ENCODE data around the gene EFTUD2. TPM values are rescaled to one million over a fixed set of nuclear protein-coding genes. Genes with fewer than 3 reads are reported as not detected.
A peak's percentile ranks its signal among the peaks of the same experiment; 100 is the strongest.

Gene EFTUD2
- total and polyA plus RNA-seq, 2 of the 8 experiments (the other 6 are each of a cell fraction or from before 2014, with no cell fraction given), result 118 to 195 TPM

DNA sequence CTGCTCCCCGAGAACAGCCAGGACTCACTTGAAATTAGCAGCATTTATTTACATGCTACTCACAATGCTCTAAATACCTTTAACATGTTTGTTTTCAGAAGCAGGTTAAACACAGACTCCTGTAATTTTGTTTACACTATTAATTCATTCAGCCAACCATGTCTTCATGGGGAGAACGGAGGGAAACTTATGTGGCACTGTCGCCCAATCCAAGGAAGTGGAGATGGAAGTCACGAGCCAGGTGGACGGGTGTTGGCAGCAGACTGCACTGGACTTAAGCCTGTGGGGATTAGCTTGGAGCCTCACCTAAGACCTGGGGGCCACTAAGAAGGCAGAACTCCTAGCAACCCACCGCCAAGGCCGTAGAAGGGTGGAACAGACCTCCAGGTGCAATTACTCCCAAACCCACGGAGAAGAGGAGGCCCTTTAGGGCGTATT lies 24.9 kb upstream of the EFTUD2 start:
- Histone ChIP-seq H3K9ac (replicated peaks in 1 of 4; ENCODE audit: extremely low read depth in 1 of 4, low read depth in 3 of 4, low read length in 3 of 4) (no peak overlapping the region), H2BK120ac (replicated peaks; ENCODE audit: low read depth, low read length) (no peak overlapping the region), H2AK5ac (ENCODE audit: low read depth, low read length) (no peak overlapping the region), H3K14ac (ENCODE audit: insufficient read length) (no peak overlapping the region), H3K4me3 (ENCODE audit: extremely low read depth in 1 of 4, insufficient read depth in 2 of 4, low read depth in 3 of 4, low read length in 4 of 4) (no peak overlapping the region), H2AFZ (ENCODE audit: low read length) (no peak overlapping the region), H4K91ac (replicated peaks; ENCODE audit: insufficient read length, low read length) (no peak overlapping the region), H4K20me1 (replicated peaks in 1 of 2; ENCODE audit: control insufficient read depth in 1 of 2, insufficient read depth in 2 of 2, low read length in 2 of 2) (peaks cover 0 to 2% of the 10 kb centered on the region in 2 experiments), H3K9me3 (ENCODE audit: insufficient read depth in 2 of 2, low read depth in 1 of 2, low read length in 1 of 2) (no peaks in the 10 kb centered on the region), H3K23me2 (ENCODE audit: low read depth, low read length) (no peaks in the 10 kb centered on the region), H3K79me1 (ENCODE audit: low read depth, low read length) (no peaks in the 10 kb centered on the region), H2BK5ac (ENCODE audit: low read depth, low read length) (peak overlapping the region; percentile 26; the same call in 1 of the 2 replicates), H4K8ac (ENCODE audit: extremely low read depth, insufficient read depth, low read length) (no peak overlapping the region), H4K5ac (ENCODE audit: insufficient read length, low read depth, low read length) (no peak overlapping the region), H3K4ac (replicated peaks; ENCODE audit: insufficient read length, low read depth, low read length) (no peak overlapping the region), H2BK15ac (ENCODE audit: low read length) (no peak overlapping the region), H2BK20ac (ENCODE audit: low read length) (no peak overlapping the region), H3K56ac (replicated peaks; ENCODE audit: insufficient read length, low read depth, low read length) (no peak overlapping the region), H3K27me3 (replicated peaks in 1 of 4; ENCODE audit: control insufficient read depth in 3 of 4, extremely low read depth in 1 of 4, insufficient read depth in 3 of 4, low read length in 3 of 4) (no peaks in the 10 kb centered on the region), H3K4me2 (ENCODE audit: insufficient read depth in 1 of 2, low read depth in 2 of 2, low read length in 2 of 2) (no peak overlapping the region), H3K79me2 (ENCODE audit: control insufficient read depth in 1 of 2, insufficient read depth in 2 of 2, low read length in 2 of 2) (no peaks in the 10 kb centered on the region), H3K18ac (ENCODE audit: extremely low read depth, low read length) (no peak overlapping the region), H3K4me1 (replicated peaks in 1 of 4; ENCODE audit: control insufficient read depth in 3 of 4, insufficient read depth in 4 of 4, low read length in 3 of 4) (peaks cover 6 to 15% (median 9%) of the 10 kb centered on the region in 4 experiments), H3K23ac (ENCODE audit: insufficient read length) (no peak overlapping the region), H3K27ac (ENCODE audit: low read depth, low read length) (no peak overlapping the region), H3K36me3 (ENCODE audit: control insufficient read depth in 2 of 4, insufficient read depth in 4 of 4, low read length in 3 of 4) (peaks cover 13 to 29% (median 22%) of the 10 kb centered on the region in 4 experiments; a peak in 7 of 8 replicates), H2BK12ac (ENCODE audit: low read depth, low read length) (no peak overlapping the region)
- DNase-seq (ENCODE audit: low read depth in 1 of 2, low spot score in 2 of 2), result peak in 1 of 2 experiments; percentile 47
- no peak for TF ChIP-seq GABPA (IDR thresholded peaks at IDR 0.05; ENCODE audit: borderline replicate concordance, insufficient read depth, low read length)
- TF ChIP-seq POLR2AphosphoS5 (IDR thresholded peaks at IDR 0.05; ENCODE audit: low read depth, low read length), result peak; percentile 54
- no peak for FAIRE-seq
- POLR2A ChIA-PET (ENCODE audit: partially characterized antibody), result interaction anchor here (1.0 to 5.3 kb wide), 4 partner anchors 17 to 119 kb away, joined by 3 to 25 read pairs (median 5); partner anchors contain the start of gene EFTUD2
- 84% methylated on average over 9 of the region's 9 CpGs; no CpG with 5 or more reads in 1 of the 2 experiments for WGBS, 2 experiments (ENCODE audit: extremely low coverage in 1 of 2, insufficient coverage in 1 of 2, insufficient read length in 1 of 2, insufficient replicate concordance in 2 of 2, low coverage in 1 of 2, low lambda C conversion rate in 2 of 2, missing lambda C conversion rate in 1 of 2)
- CTCF ChIA-PET (ENCODE audit: partially characterized antibody), result interaction anchor here (0.9 to 13.0 kb wide), 6 partner anchors 8 to 92 kb away, joined by 3 to 243 read pairs (median 52); no protein-coding TSS in a partner anchor
